DND-41 (cell line): ENCODE measurements around the gene KPTN.

Experiments used
- ATAC-seq: fragments of 200-7000 bp; cut with Tn5 transposase; 3 replicates; pipeline ENCODE4 v1.9.1; 2021; ENCODE audit warnings: low read depth; ENCODE audit not compliant: insufficient read depth
- DNase-seq: peaks from one replicate; pipeline ENCODE4 v3.0.0-alpha.2; 2020
- H2AFZ ChIP-seq: 2 replicates; pipeline ENCODE4 v1.6.0; 2012; ENCODE audit warnings: low read depth, low read length
- H3K27ac ChIP-seq: 2 replicates; pipeline ENCODE4 v1.5.1; 2012; ENCODE audit warnings: low read length, inconsistent platforms
- H3K27me3 ChIP-seq: fragments of 200-600 bp; sonication (generic); 2 replicates; pipeline ENCODE4 v1.6.0; 2012; ENCODE audit warnings: low read length, mild to moderate bottlenecking, inconsistent platforms; ENCODE audit not compliant: insufficient read depth, poor library complexity
- H3K36me3 ChIP-seq: 2 replicates; pipeline ENCODE4 v1.5.1; 2012; ENCODE audit warnings: low read length, inconsistent platforms; ENCODE audit not compliant: insufficient read depth
- H3K4me1 ChIP-seq: 2 replicates; pipeline ENCODE4 v1.5.1; 2012; ENCODE audit warnings: mild to moderate bottlenecking, low read length; ENCODE audit not compliant: insufficient read depth
- H3K4me2 ChIP-seq: 2 replicates; pipeline ENCODE4 v1.6.0; 2012; ENCODE audit warnings: mild to moderate bottlenecking, moderate library complexity, low read length, inconsistent platforms; ENCODE audit not compliant: insufficient read depth
- H3K4me3 ChIP-seq, 2 experiments: fragments of 200-600 bp in 1 of 2; shearing (Covaris generic) in 1 of 2; 2 replicates each; pipeline ENCODE4 v1.5.1; 2012 to 2016; ENCODE audit warnings: inconsistent platforms in 2 of 2, low read length in 2 of 2, mild to moderate bottlenecking in 2 of 2, low read depth in 1 of 2, moderate library complexity in 1 of 2
- H3K79me2 ChIP-seq: 2 replicates; pipeline ENCODE4 v1.6.0; 2012; ENCODE audit warnings: low read length, inconsistent platforms; ENCODE audit not compliant: insufficient read depth
- H3K9ac ChIP-seq: 2 replicates; pipeline ENCODE4 v1.6.0; 2012; ENCODE audit warnings: low read depth, mild to moderate bottlenecking, inconsistent platforms, low read length, moderate library complexity
- H3K9me3 ChIP-seq: 2 replicates; pipeline ENCODE4 v1.5.1; 2012; ENCODE audit warnings: low read length, moderate library complexity, mild to moderate bottlenecking, inconsistent platforms; ENCODE audit not compliant: insufficient read depth, severe bottlenecking
- H4K20me1 ChIP-seq: 2 replicates; pipeline ENCODE4 v1.6.0; 2012; ENCODE audit warnings: low read length; ENCODE audit not compliant: insufficient read depth
- EZH2 ChIP-seq: IDR thresholded peaks from 3 replicates; pipeline ENCODE4 v1.6.1; 2012; ENCODE audit warnings: borderline replicate concordance, low read depth, mild to moderate bottlenecking, moderate library complexity, low read length, inconsistent platforms; ENCODE audit not compliant: severe bottlenecking
- TF ChIP-seq, protein P1 (sequence below): IDR thresholded peaks from 2 replicates; pipeline ENCODE4 v1.5.1; 2012; ENCODE audit warnings: borderline replicate concordance, low read length, moderate library complexity, mild to moderate bottlenecking; ENCODE audit not compliant: poor library complexity, severe bottlenecking; ENCODE audit errors: extremely low read depth

KPTN gene

DNA sequence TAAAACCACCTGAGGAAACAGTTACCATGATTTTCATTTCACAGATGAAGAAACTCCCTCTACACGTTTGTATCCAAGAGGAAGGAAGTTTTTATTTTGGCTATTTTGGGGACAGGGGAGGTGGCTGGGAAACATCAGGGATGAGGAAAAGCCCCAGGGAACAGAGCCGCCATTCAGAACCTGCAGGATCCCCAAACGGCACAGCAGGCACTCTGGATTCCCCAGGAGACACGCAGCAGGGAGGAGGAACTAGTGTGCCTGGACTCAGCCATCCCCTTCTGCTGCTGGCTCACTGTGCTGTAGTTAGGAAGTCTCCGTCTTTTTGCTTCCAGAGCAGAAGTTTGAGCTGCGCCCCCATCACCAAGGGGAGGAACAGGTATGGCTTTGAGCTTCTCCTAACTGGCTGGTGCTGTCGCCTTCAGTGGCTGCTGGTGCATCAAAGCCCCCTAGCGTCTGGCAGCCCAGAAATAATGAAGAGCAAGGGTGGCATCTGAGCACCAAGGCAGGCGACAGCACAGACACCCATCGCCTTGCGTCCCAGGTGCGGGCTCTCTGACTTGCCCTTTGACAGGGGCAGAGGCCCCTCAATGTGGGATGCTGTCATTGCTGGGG lies 26.6 kb upstream of the KPTN start:
- peaks cover 1% of the 10 kb centered on the region; the same call in 1 of the 2 replicates for H3K36me3 ChIP-seq
- H3K4me3 ChIP-seq, result no peak overlapping the region
- H3K4me1 ChIP-seq, result peaks cover 28% of the 10 kb centered on the region
- H3K79me2 ChIP-seq, result peaks cover 87% of the 10 kb centered on the region
- H3K9me3 ChIP-seq, result no peaks in the 10 kb centered on the region
- ATAC-seq (no peak), DNase-seq (no peak)
- H4K20me1 ChIP-seq, result peaks cover 85% of the 10 kb centered on the region
- no peak overlapping the region for H3K27ac ChIP-seq
- TF ChIP-seq, protein P1, sequence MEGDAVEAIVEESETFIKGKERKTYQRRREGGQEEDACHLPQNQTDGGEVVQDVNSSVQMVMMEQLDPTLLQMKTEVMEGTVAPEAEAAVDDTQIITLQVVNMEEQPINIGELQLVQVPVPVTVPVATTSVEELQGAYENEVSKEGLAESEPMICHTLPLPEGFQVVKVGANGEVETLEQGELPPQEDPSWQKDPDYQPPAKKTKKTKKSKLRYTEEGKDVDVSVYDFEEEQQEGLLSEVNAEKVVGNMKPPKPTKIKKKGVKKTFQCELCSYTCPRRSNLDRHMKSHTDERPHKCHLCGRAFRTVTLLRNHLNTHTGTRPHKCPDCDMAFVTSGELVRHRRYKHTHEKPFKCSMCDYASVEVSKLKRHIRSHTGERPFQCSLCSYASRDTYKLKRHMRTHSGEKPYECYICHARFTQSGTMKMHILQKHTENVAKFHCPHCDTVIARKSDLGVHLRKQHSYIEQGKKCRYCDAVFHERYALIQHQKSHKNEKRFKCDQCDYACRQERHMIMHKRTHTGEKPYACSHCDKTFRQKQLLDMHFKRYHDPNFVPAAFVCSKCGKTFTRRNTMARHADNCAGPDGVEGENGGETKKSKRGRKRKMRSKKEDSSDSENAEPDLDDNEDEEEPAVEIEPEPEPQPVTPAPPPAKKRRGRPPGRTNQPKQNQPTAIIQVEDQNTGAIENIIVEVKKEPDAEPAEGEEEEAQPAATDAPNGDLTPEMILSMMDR, result no peak
- TF ChIP-seq EZH2, result no peak
- no peaks in the 10 kb centered on the region for H3K27me3 ChIP-seq
- no peak overlapping the region for H2AFZ ChIP-seq
- no peak overlapping the region for H3K9ac ChIP-seq
- H3K4me2 ChIP-seq, result no peak overlapping the region

DNA sequence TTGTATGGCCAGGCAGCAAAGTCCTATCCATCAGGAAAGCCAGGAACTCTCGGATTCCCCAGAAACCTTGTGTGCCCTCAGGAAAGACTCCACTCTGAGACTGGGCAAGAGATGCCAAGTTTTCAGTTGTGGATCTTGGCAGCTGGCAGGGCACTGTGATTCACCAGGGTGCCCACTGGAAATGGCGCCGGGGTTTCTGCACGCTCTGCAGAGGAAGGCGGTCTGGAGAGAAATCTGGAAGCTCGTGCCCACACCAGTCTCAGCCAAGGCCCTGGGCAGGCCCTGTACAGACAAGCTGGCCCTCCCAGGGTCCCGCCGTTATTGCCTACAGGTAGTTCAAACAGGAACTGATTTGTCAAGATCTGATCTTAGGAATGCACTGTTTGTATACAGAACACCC lies 26.0 kb upstream of the KPTN start:
- no peak overlapping the region for H3K27ac ChIP-seq
- no peak overlapping the region for H3K4me2 ChIP-seq
- no peak overlapping the region for H3K4me3 ChIP-seq
- TF ChIP-seq, protein P1, result no peak
- TF ChIP-seq EZH2, result no peak
- H3K79me2 ChIP-seq, result peaks cover 89% of the 10 kb centered on the region
- ATAC-seq (no peak), DNase-seq (no peak)
- H3K9me3 ChIP-seq, result no peaks in the 10 kb centered on the region
- H2AFZ ChIP-seq, result no peak overlapping the region
- no peaks in the 10 kb centered on the region for H3K27me3 ChIP-seq
- peaks cover 91% of the 10 kb centered on the region for H4K20me1 ChIP-seq
- H3K4me1 ChIP-seq, result peaks cover 25% of the 10 kb centered on the region
- H3K9ac ChIP-seq, result no peak overlapping the region
- H3K36me3 ChIP-seq, result peaks cover 7% of the 10 kb centered on the region; the same call in 1 of the 2 replicates

DNA sequence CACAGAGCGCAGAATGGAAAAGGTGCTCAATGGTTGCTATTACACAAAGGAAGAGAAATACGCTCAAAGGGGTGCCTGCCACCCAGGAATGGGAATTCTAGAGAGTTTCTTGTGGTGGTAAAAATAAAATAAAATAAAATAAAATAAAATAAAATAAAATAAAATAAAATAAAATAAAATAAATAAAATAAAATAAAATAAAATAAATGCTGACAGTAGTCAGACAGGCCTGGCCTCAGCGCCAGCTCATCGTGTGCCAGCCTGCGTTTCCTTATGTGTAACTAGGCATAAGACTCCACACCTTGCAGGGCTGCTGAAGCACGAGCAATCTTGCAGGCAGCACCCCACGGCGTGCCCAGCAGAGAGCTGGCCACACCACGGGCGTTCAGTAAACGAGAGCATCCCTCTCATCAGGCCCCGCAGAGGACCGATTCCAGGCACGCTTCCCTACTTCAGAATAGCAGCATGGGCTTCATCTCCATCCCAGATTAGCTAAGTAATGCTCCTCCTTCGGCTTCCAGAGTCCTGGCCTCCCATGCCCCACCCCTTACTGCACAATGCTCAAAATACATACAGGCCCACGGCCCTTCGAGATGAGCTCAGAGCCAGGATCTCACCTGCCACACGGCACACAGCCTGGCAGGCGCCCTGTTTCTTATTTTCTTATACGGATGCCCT lies 25.3 kb upstream of the KPTN start:
- Histone ChIP-seq H3K4me2 (no peak overlapping the region), H3K9ac (no peak overlapping the region), H3K27ac (no peak overlapping the region), H3K27me3 (no peaks in the 10 kb centered on the region), H4K20me1 (peaks cover 90% of the 10 kb centered on the region), H3K4me1 (peaks cover 25% of the 10 kb centered on the region), H3K36me3 (peaks cover 7% of the 10 kb centered on the region), H3K79me2 (peaks cover 84% of the 10 kb centered on the region), H3K9me3 (no peaks in the 10 kb centered on the region), H2AFZ (no peak overlapping the region), H3K4me3 (no peak overlapping the region)
- DNase-seq (no peak), ATAC-seq (no peak)
- TF ChIP-seq, protein P1, result no peak
- TF ChIP-seq EZH2, result no peak
